Transverse colon (tissue), 3 donors: ENCODE results near the gene FBLN2.

ENCODE experiments used
- EP300 ChIP-seq: sonication (generic); formaldehyde crosslinking; IDR thresholded peaks from one replicate; pipeline ENCODE4 v1.6.1; 2017; ENCODE audit warnings: antibody characterized with exemption, low read depth
- TF ChIP-seq, protein P1 (sequence below), 5 experiments: fragments of 200-600 bp in 3 of 5; fragments of 450-650 bp in 2 of 5; sonication (generic) in 3 of 5; IDR thresholded peaks; 1 replicate in 2 of 5; 2 replicates in 3 of 5; pipeline ENCODE4 v1.5.1; 2016 to 2017; ENCODE audit warnings: antibody characterized with exemption in 5 of 5, inconsistent platforms in 3 of 5, mild to moderate bottlenecking in 2 of 5, moderate library complexity in 1 of 5

DNA sequence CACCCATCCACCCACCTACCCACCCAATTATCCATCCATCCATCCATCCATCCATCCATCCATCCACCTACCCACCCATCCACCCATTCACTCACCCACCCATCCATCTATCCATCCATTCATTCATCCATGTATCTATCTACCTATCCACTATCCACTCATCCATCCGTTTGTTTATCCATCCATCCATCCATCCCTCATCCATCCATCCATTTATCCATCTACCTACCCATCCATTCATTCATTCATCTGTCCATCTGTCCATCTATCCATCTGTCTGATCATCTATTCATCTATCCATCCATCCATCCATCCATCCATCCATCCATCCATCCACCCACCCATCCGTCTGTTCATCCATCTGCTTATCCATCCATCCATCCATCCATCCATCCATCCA lies 65.7 kb downstream of the FBLN2 start:
- no peak for TF ChIP-seq EP300
- TF ChIP-seq, protein P1, sequence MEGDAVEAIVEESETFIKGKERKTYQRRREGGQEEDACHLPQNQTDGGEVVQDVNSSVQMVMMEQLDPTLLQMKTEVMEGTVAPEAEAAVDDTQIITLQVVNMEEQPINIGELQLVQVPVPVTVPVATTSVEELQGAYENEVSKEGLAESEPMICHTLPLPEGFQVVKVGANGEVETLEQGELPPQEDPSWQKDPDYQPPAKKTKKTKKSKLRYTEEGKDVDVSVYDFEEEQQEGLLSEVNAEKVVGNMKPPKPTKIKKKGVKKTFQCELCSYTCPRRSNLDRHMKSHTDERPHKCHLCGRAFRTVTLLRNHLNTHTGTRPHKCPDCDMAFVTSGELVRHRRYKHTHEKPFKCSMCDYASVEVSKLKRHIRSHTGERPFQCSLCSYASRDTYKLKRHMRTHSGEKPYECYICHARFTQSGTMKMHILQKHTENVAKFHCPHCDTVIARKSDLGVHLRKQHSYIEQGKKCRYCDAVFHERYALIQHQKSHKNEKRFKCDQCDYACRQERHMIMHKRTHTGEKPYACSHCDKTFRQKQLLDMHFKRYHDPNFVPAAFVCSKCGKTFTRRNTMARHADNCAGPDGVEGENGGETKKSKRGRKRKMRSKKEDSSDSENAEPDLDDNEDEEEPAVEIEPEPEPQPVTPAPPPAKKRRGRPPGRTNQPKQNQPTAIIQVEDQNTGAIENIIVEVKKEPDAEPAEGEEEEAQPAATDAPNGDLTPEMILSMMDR (IDR thresholded peaks at IDR 0.05) = no peak
